SH-SY5Y (cell line): ENCODE results near the gene EIF3I.

Source experiments
- GATA2 ChIP-seq: IDR thresholded peaks from 2 replicates; pipeline ENCODE4 v1.6.1; 2011; ENCODE audit warnings: mild to moderate bottlenecking, low read depth, low read length
- GATA3 ChIP-seq: IDR thresholded peaks from 2 replicates; pipeline ENCODE4 v1.6.1; 2011; ENCODE audit warnings: low read depth, mild to moderate bottlenecking, low read length, moderate library complexity

Gene EIF3I

GRCh38 chr1:32205401-32206370 lies 16.5 kb upstream of the EIF3I start, which contains the start of gene IQCC:
Gene IQCC (plus strand): TSS chr1:32205671. CDS start chr1:32205682, 11 bp downstream.
- TF ChIP-seq GATA2: no peak

GRCh38 chr1:32208469-32208868 lies 13.7 kb upstream of the EIF3I start:
- TF ChIP-seq GATA3 (no peak), GATA2 (no peak)

GRCh38 chr1:32208891-32209328 lies 13.3 kb upstream of the EIF3I start, which contains the start of gene DCDC2B:
Gene DCDC2B (plus strand): TSS chr1:32209089. CDS start chr1:32209094, 5 bp downstream.
- no peak for TF ChIP-seq GATA2
- no peak for TF ChIP-seq GATA3

- TF ChIP-seq GATA2 (no peak), GATA3 (no peak)
Observed at GRCh38 chr1:32215629-32216480, 6.4 kb upstream of the EIF3I start.

- TF ChIP-seq GATA3 (no peak), GATA2 (no peak)
Observed at GRCh38 chr1:32216566-32216965, 5.6 kb upstream of the EIF3I start.

GRCh38 chr1:32219022-32219421 lies 3.2 kb upstream of the EIF3I start:
- no peak for TF ChIP-seq GATA2
- no peak for TF ChIP-seq GATA3

- TF ChIP-seq GATA3 (no peak), GATA2 (no peak)
Observed at GRCh38 chr1:32220746-32221580, 1.2 kb upstream of the EIF3I start.

- no peak for TF ChIP-seq GATA2
- TF ChIP-seq GATA3: no peak
Observed at GRCh38 chr1:32221581-32221979, 627 bp upstream of the EIF3I start.

GRCh38 chr1:32223683-32224082 lies 1.5 kb downstream of the EIF3I start:
- TF ChIP-seq GATA3: no peak
- no peak for TF ChIP-seq GATA2

GRCh38 chr1:32224285-32224684 lies 2.1 kb downstream of the EIF3I start:
- TF ChIP-seq GATA2 (no peak), GATA3 (no peak)

- no peak for TF ChIP-seq GATA2
Observed at GRCh38 chr1:32228771-32229170, 6.6 kb downstream of the EIF3I start.

- TF ChIP-seq GATA2 (no peak), GATA3 (no peak)
Observed at GRCh38 chr1:32231843-32232432, 9.7 kb downstream of the EIF3I start.

GRCh38 chr1:32232558-32233304 lies 10.5 kb downstream of the EIF3I start:
- TF ChIP-seq GATA2 (no peak), GATA3 (no peak)
